HG03342 (cell line): ENCODE results near the gene FOXP1.

Experiments used
- ATAC-seq: cut with Tn5 transposase; IDR thresholded peaks from one replicate; pipeline ENCODE4 v1.9.1; 2021; ENCODE audit warnings: mild to moderate bottlenecking, moderate library complexity; ENCODE audit not compliant: unreplicated experiment

FOXP1 gene

GRCh38 chr3:71202848-71203533 lies 380.5 kb downstream of the FOXP1 start:
- ATAC-seq = no peak

- no peak for ATAC-seq
Measured at GRCh38 chr3:71201939-71202338, 381.6 kb downstream of the FOXP1 start.

DNA sequence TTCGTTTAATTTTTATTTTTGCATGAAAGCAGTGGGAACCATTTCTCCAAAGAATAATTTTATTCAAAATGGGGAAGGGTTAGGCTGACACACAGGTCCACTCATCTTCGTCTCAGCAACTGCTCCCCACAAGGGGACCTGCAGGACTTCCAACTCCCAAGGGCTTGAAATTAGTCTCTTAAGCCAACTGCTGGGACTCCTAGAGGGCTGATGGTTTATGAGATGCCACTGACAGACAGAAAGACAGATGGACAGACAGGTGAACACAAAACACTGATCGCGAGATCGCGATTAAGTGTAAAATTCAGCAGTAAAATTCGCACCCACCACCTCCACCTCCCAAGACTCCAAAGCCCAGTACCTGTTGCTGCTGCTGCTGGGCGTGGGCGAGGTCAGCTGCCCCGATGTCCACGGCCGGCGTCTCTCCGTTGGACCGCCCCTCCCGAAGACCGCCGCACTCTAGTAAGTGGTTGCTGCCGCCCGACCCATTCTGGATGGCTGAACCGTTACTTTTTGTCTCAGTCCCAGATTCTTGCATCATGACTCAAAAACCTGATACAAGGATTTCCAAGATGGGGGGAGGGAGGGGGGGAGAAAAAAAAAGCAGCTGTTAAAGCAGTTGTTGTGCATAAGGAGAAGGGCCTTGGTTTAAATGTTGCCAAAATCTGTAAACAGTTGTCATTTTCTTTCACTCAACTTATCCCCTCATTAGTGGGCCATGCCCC lies 385.5 kb downstream of the FOXP1 start:
- ATAC-seq = no peak

DNA sequence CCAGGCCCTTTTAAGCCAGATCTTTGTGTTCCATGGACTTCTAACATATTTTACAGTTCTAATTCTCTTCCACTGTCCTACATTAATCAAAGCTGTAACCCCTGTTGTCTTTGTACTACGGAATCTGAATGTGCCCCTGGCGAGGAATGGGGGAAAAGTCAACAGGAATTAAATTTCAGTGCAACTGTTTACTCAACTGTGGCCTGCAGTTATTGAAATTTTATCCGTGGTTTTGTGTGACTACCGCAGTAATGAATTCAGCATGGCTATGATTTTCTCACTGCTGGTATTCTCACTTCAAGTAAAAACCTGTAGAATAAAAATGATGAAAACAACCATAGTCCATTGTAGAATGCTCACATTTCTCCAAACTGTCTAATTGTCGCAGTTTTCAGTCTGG lies 388.0 kb downstream of the FOXP1 start:
- no peak for ATAC-seq

- no peak for ATAC-seq
Measured at GRCh38 chr3:71194785-71195184, 388.7 kb downstream of the FOXP1 start.

GRCh38 chr3:71191031-71191482 lies 392.5 kb downstream of the FOXP1 start:
- ATAC-seq = no peak

GRCh38 chr3:71189480-71189879 lies 394.0 kb downstream of the FOXP1 start:
- no peak for ATAC-seq

DNA sequence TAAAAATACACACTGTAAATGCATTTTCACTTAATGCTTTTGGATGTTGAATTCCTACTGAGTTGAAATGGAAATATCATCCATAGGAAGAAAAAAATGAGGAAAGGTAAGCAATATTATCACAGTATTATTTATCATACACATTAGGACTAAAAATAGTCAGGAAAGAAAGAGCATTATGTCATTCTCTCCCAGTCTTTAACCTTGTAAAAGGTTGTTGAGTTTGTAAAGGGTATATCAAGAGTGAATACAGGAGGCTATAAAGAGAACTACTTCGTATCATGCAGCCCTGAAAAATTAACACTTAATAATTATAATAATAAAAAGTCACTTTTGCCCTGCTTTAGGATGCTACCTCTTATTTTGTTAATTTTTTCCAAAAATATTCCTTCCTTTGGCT lies 395.8 kb downstream of the FOXP1 start:
- no peak for ATAC-seq

GRCh38 chr3:71186801-71187200 lies 396.7 kb downstream of the FOXP1 start:
- no peak for ATAC-seq

DNA sequence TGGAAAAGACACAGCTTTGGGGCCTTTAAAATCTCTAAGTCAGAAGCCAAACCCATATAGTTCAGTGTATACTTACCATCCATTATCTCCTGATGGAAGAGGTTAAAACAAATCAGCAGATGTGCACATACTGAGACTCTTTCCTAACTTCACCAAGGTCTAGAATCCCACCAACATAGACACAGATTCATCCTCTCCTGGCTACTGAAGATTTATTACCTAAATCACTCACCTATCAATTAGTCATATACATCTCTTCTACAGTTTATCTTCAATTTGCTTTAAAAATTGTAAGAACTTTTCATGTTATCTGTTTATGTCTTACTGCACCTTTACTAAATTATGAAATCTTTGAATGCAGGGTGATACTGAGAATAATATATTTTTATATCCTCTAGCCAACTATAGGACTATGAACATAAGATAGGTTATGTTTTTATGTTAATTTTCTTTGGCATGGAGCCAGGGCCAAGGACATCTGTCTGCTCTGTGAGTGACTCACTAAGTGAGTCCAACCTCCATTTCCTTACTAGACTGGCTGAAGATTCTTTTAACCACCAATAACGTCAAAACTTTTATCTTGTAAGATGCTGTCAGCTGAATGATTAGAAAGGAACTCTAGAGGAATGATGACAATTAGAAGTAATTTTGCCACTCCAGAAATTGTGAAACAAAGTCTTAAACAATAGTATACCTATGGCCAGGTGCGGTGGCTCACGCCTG lies 397.6 kb downstream of the FOXP1 start:
- no peak for ATAC-seq

DNA sequence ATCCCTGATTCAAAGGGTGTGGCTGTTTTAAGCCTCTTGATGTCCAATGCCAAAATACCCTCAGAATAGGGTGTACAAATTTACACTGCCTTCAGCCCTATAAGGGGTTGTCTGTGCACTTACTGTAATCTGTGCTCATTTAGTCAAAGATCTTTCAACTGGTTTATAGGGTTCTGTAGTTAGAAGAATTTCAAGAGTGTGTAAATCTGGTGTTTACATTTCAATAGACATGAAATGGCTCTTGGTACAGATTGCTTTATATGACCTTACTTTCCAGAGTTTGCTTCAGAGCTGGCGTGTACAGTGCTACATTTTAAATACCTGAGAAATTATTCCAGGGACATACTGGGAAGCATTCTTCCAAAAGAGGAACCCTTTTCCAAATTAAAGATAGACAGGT lies 399.3 kb downstream of the FOXP1 start:
- no peak for ATAC-seq

GRCh38 chr3:71183549-71183948 lies 400.0 kb downstream of the FOXP1 start:
- no peak for ATAC-seq

- ATAC-seq = no peak
Measured at GRCh38 chr3:71180524-71180923, 403.0 kb downstream of the FOXP1 start.

GRCh38 chr3:71177375-71177774 lies 406.2 kb downstream of the FOXP1 start:
- no peak for ATAC-seq

DNA sequence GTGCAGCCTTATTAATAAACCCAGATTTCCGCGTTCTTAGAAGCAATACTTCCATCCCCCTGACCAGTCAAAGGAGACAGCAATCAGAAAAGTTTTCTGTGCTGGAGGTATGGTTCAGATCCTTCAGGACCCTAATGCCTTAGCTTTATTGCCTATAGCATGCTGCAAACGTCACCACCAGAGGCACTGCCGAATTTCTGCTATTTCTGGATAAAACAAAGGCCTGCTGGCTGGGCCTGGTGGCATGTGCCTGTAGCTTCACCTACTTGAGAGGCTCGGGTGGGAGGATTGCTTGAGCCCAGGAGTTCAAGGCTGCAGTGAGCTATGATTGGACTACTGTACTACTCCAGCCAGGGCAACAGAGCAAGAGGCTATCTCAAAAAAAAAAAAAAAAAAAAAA lies 407.2 kb downstream of the FOXP1 start:
- ATAC-seq = no peak

DNA sequence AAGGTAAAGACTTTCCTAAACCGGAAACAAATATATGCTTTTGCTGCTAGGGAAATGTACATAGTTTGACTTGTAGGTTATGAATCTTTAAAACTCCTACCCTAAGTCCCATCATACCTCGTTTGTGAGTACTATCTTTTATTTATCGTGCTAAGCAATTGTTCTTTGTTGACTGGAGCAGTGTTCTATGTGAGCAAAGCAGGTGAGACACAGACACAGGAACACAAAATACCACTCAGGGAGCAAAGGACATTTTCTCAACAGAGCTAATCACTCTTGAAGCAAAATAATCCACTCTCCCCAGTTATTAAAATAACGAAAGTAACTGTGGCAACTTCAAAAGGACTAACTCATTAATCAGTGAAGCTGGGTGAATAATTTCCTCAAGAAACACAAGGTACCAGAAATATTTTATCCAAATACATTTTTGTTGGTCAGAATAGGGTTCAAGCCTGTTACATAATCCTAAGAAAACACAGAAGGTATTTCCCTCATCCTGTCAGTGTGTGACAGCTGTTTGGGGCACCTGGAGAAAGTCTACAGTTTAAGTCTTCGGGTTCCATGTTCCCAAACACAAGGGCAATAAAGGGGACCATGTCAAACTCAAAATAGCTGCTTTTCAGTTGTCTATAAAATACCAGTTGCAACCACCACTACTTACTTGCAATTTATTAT lies 407.7 kb downstream of the FOXP1 start:
- no peak for ATAC-seq

DNA sequence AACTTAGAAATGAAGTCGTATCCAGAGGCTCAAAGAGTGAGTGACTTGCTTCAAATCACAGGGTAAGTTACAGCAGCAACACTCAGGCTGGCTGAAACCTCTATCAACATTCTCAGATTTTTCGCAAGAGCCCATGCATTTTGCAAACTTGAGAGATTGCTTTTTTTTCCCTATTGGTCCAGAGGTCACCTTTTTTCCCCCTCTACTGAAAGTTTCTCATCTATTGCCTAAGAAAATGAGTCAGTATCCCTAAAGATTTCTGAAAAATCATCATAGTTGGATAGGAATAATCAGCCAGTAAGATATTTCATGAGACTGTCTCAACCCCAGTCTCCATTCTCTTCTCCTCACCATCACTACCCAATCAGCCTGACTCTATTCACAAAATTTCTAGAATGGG lies 410.6 kb downstream of the FOXP1 start:
- no peak for ATAC-seq

DNA sequence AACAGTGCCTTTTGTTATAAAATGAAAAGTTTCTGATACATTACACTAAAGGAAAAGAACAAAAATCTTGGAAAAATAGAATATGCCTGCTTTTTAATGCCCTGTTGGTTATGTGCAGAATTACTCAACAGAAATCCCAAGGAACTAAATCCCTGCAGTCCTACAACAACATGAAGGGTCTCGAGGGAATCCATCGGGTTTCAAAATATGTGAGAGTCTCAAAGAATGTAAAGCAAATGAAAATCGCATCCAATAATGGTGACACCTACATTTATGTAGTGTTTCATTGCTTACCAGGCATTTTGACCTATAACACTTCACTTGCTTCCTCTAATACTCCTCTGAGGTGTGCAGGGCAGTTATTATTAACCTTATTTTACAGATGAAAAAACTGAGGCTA lies 411.3 kb downstream of the FOXP1 start:
- ATAC-seq = no peak

GRCh38 chr3:71171247-71171646 lies 412.3 kb downstream of the FOXP1 start:
- ATAC-seq = no peak

GRCh38 chr3:71168880-71169411 lies 414.6 kb downstream of the FOXP1 start:
- ATAC-seq = no peak

- no peak for ATAC-seq
Measured at GRCh38 chr3:71168121-71168721, 415.3 kb downstream of the FOXP1 start.
